Activated T-helper 17 cell treated with anti-CD3 and anti-CD28 coated beads, Interleukin-2, amount 50 U/mL, for 72 hours (primary cell): ENCODE data around the gene HSBP1L1. TPM values are rescaled to one million over a fixed set of nuclear protein-coding genes. Genes with fewer than 3 reads are reported as not detected.

ENCODE experiments used
- ATAC-seq: fragments of 150-1000 bp; cut with Tn5 transposase; replicated peaks from 2 replicates; pipeline ENCODE4 v1.10.0; 2021; ENCODE audit warnings: mild to moderate bottlenecking, moderate library complexity
- H3K27ac Mint-ChIP-seq: one replicate; pipeline ENCODE4 v1.8.0; 2022; ENCODE audit warnings: mixed read lengths
- H3K27me3 Mint-ChIP-seq: one replicate; pipeline ENCODE4 v1.8.0; 2022; ENCODE audit warnings: mixed read lengths
- H3K36me3 Mint-ChIP-seq: one replicate; pipeline ENCODE4 v1.8.0; 2022; ENCODE audit warnings: low read depth, mild to moderate bottlenecking, mixed read lengths
- H3K4me1 Mint-ChIP-seq: one replicate; pipeline ENCODE4 v1.8.0; 2022; ENCODE audit warnings: mixed read lengths
- H3K4me3 Mint-ChIP-seq: one replicate; pipeline ENCODE4 v1.8.0; 2022; ENCODE audit warnings: mild to moderate bottlenecking, mixed read lengths
- H3K9me3 Mint-ChIP-seq: one replicate; pipeline ENCODE4 v1.8.0; 2022; ENCODE audit warnings: mixed read lengths
- total RNA-seq, 2 donors: library from RNA; stranded (reverse); gene quantifications; one replicate each; pipeline ENCODE4 v1.2.3, GENCODE V29; 2022

Gene HSBP1L1
- total RNA-seq, 2 donors from 2014 or later: 2.7 to 9.2 TPM

- H3K4me1 Mint-ChIP-seq: peaks cover 16% of the 10 kb centered on the region
Measured at GRCh38 chr18:79947054-79947755, 17.2 kb upstream of the HSBP1L1 start.

GRCh38 chr18:79947881-79948610 lies 16.4 kb upstream of the HSBP1L1 start:
- Mint-ChIP-seq H3K36me3 (peaks cover 17% of the 10 kb centered on the region), H3K27me3 (no peaks in the 10 kb centered on the region), H3K4me1 (peaks cover 16% of the 10 kb centered on the region), H3K4me3 (no peak overlapping the region), H3K27ac (no peak overlapping the region), H3K9me3 (no peaks in the 10 kb centered on the region)
- no peak for ATAC-seq

More at GRCh38 chr18:79947054-79947755, 17.2 kb upstream of the HSBP1L1 start:
- H3K27ac Mint-ChIP-seq: no peak overlapping the region
- no peaks in the 10 kb centered on the region for H3K27me3 Mint-ChIP-seq
- H3K9me3 Mint-ChIP-seq: no peaks in the 10 kb centered on the region
- ATAC-seq: no peak
- H3K36me3 Mint-ChIP-seq: peaks cover 25% of the 10 kb centered on the region
- no peak overlapping the region for H3K4me3 Mint-ChIP-seq

- peaks cover 17% of the 10 kb centered on the region for H3K36me3 Mint-ChIP-seq
- no peaks in the 10 kb centered on the region for H3K9me3 Mint-ChIP-seq
- H3K27ac Mint-ChIP-seq: peak overlapping the region; percentile 70
- peak overlapping the region; percentile 76 for H3K4me3 Mint-ChIP-seq
- H3K27me3 Mint-ChIP-seq: no peaks in the 10 kb centered on the region
- no peak for ATAC-seq
- H3K4me1 Mint-ChIP-seq: peaks cover 17% of the 10 kb centered on the region
Measured at GRCh38 chr18:79948719-79949411, 15.6 kb upstream of the HSBP1L1 start.

GRCh38 chr18:79949697-79950487 lies 14.6 kb upstream of the HSBP1L1 start:
- no peak for ATAC-seq
- Mint-ChIP-seq H3K27me3 (no peaks in the 10 kb centered on the region), H3K9me3 (no peaks in the 10 kb centered on the region), H3K36me3 (peaks cover 17% of the 10 kb centered on the region), H3K27ac (peak overlapping the region; percentile 70), H3K4me1 (peaks cover 18% of the 10 kb centered on the region), H3K4me3 (peak overlapping the region; percentile 76)

- Mint-ChIP-seq H3K9me3 (no peaks in the 10 kb centered on the region), H3K36me3 (peaks cover 17% of the 10 kb centered on the region), H3K27me3 (no peaks in the 10 kb centered on the region), H3K4me3 (peak overlapping the region; percentile 76), H3K27ac (peak overlapping the region; percentile 70), H3K4me1 (peaks cover 13% of the 10 kb centered on the region)
- ATAC-seq: peak; percentile 42
Measured at GRCh38 chr18:79950515-79951341, 13.7 kb upstream of the HSBP1L1 start.

GRCh38 chr18:79951545-79952455 lies 12.6 kb upstream of the HSBP1L1 start, which contains the start of gene SLC66A2:
Gene SLC66A2, minus strand, starts transcription at chr18:79951653. Its CDS starts 727 bp downstream, at chr18:79950926.
- peak within 1 kb of the TSS; percentile 70 for H3K27ac Mint-ChIP-seq
- H3K4me3 Mint-ChIP-seq: peak within 1 kb of the TSS; percentile 76
- H3K27me3 Mint-ChIP-seq: no peaks in the 10 kb centered on the region
- peaks cover 13% of the 10 kb centered on the region for H3K4me1 Mint-ChIP-seq
- H3K9me3 Mint-ChIP-seq: no peaks in the 10 kb centered on the region
- H3K36me3 Mint-ChIP-seq: peaks cover 17% of the 10 kb centered on the region
- ATAC-seq: peak; percentile 86

- Mint-ChIP-seq H3K27ac (no peak overlapping the region), H3K36me3 (peaks cover 11% of the 10 kb centered on the region), H3K4me1 (peaks cover 13% of the 10 kb centered on the region), H3K9me3 (no peaks in the 10 kb centered on the region), H3K4me3 (no peak overlapping the region), H3K27me3 (no peaks in the 10 kb centered on the region)
- no peak for ATAC-seq
Measured at GRCh38 chr18:79952456-79952995, 11.9 kb upstream of the HSBP1L1 start.

GRCh38 chr18:79952996-79953559 lies 11.4 kb upstream of the HSBP1L1 start:
- peaks cover 11% of the 10 kb centered on the region for H3K36me3 Mint-ChIP-seq
- peaks cover 13% of the 10 kb centered on the region for H3K4me1 Mint-ChIP-seq
- no peak for ATAC-seq
- H3K27me3 Mint-ChIP-seq: no peaks in the 10 kb centered on the region
- H3K27ac Mint-ChIP-seq: no peak overlapping the region
- H3K4me3 Mint-ChIP-seq: no peak overlapping the region
- H3K9me3 Mint-ChIP-seq: no peaks in the 10 kb centered on the region

- ATAC-seq: peak; percentile 43
- H3K4me3 Mint-ChIP-seq: no peak overlapping the region
Measured at GRCh38 chr18:79953971-79954651, 10.3 kb upstream of the HSBP1L1 start.

GRCh38 chr18:79954791-79955190 lies 9.7 kb upstream of the HSBP1L1 start:
- peaks cover 10% of the 10 kb centered on the region for H3K4me1 Mint-ChIP-seq
- no peak for ATAC-seq
- no peak overlapping the region for H3K4me3 Mint-ChIP-seq
- no peaks in the 10 kb centered on the region for H3K9me3 Mint-ChIP-seq
- no peaks in the 10 kb centered on the region for H3K27me3 Mint-ChIP-seq
- peaks cover 7% of the 10 kb centered on the region for H3K36me3 Mint-ChIP-seq
- H3K27ac Mint-ChIP-seq: no peak overlapping the region

More at GRCh38 chr18:79953971-79954651, 10.3 kb upstream of the HSBP1L1 start:
- peaks cover 13% of the 10 kb centered on the region for H3K4me1 Mint-ChIP-seq
- no peaks in the 10 kb centered on the region for H3K27me3 Mint-ChIP-seq
- no peaks in the 10 kb centered on the region for H3K9me3 Mint-ChIP-seq
- H3K27ac Mint-ChIP-seq: no peak overlapping the region
- peaks cover 11% of the 10 kb centered on the region for H3K36me3 Mint-ChIP-seq

GRCh38 chr18:79955302-79956075 lies 9.0 kb upstream of the HSBP1L1 start:
- Mint-ChIP-seq H3K27ac (no peak overlapping the region), H3K36me3 (peaks cover under 1% of the 10 kb centered on the region), H3K27me3 (no peaks in the 10 kb centered on the region), H3K4me1 (peaks cover 8% of the 10 kb centered on the region), H3K9me3 (no peaks in the 10 kb centered on the region), H3K4me3 (no peak overlapping the region)
- ATAC-seq: peak; percentile 23
